ENCODE results near the gene CEP41.

CEP41 gene

DNA sequence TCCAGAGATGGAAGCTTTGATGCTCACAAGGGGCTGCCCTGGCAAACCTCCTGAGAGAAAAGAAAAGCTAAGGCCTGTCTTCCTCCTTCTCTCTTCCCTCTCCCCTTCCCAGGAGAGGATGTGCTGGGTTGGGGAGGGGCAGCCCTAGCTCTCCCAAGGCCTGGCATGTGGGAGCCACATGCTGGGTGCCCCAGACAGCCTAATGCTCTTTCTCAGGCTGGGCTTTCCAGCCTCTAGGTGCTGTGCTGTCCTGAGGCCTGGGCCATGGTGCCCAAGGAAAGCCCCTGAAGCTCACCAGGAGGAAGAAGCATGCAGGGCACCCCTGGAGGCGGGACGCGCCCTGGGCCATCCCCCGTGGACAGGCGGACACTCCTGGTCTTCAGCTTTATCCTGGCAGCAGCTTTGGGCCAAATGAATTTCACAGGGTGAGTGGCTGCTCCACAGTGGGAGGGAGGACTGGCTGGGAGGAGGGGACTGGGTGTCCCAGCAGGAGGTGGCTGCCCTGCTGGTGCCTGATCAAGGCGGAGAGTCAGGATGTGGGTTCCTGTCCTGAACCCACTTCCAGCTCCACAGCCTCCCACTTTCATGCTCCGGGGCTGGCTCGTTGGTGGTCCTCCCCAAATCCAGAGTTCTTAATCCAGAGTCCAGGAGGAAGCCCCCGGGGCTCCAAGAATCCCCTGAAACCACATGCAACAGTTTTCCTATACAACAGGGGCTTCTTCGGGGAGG, 94.5 kb downstream of the CEP41 start:
- no peak for DNase-seq

DNA sequence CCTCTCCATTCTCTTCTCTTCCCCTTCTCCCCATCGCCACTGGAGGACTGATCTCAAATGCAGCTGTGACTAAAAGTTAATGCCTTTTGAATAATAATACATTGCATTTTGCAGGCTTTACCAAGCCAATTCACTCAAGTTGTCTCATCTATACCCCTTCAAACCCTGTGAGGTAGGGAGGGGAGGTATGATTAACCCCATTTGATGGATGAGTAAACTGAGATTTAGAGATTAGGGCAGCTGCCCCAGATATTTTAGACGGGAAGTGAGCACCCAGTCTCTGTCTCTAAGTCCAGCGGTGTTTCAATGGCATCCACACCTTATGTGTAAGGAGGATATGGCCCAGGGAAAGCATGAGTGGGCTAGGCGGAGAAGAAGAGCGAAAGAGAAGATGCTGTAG, 95.1 kb downstream of the CEP41 start:
- no peak for DNase-seq

DNA sequence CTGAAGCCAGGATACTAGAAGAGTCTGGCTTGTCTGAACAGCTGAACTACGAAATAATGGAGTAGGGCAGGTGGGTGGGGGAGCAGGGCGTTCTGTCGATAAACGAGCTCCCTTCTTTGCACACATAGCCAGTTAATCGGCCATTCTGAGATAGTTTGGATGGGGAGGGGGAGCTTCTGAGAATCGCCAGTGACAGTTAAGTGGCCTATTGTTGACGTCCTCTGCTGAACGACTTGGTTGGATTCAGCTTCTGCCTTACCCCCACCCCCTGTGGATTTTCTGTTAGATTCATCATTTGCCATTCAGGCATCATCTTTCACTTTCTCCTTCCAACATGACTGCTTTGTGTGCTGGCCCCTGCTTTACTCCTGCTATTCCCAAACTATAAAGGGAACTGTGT, 95.7 kb downstream of the CEP41 start:
- no peak for DNase-seq

DNA sequence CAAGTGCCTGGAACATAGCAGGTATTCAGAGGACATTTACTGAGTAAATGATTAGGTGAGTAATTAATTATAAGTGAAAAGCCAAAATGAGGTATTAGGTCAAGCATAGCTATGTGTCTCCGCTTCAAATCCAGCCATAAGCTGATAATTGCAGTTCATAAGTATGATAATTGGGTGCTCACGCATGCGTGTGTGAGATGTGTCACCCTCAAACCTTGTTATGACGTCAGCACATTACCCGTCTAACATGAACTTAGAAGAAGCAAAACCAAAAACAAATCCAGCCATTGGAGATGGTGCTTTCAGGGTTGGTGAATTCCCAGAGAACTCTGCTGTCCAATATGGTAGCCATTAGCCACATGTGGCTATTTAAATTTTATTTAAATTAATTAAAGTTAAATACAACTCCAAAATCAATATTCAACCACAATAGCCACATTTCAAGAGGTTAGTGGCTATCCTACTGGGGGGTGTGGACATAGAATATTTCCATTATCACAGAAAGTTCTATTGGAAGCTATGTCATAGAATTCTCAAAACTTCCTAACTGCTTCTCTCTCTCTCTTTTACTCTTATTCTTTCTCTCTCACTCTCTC, 96.4 kb downstream of the CEP41 start, which contains the start of gene CPA5:
CPA5 (plus strand) TSS at position 546 of the 596 bp plus-strand sequence. CDS start 1,670 bp downstream, outside the sequence.
- no peak for DNase-seq
